Gastrocnemius medialis (tissue), 4 donors: ENCODE data around the gene TBC1D2.

Experiments
- CTCF ChIP-seq, 5 experiments: fragments of 450-650 bp in 3 of 5; fragments of 200-600 bp in 2 of 5; sonication (generic) in 2 of 5; IDR thresholded peaks in 4 of 5; conservative IDR thresholded peaks in 1 of 5; 1 replicate in 4 of 5; 2 replicates in 1 of 5; pipeline ENCODE4 v1.5.1; 2016 to 2019; ENCODE audit warnings: antibody characterized with exemption in 5 of 5, mild to moderate bottlenecking in 3 of 5, moderate library complexity in 3 of 5
- POLR2A ChIP-seq, 2 donors: fragments of 450-650 bp; IDR thresholded peaks; one replicate each; pipeline ENCODE4 v1.6.1; 2017; ENCODE audit warnings: antibody characterized with exemption in 2 of 2, mild to moderate bottlenecking in 2 of 2, moderate library complexity in 2 of 2

GRCh38 chr9:98251551-98251950 lies 3.9 kb downstream of the TBC1D2 start:
- TF ChIP-seq CTCF (IDR thresholded peaks at IDR 0.05 in 4 of 5, conservative IDR thresholded peaks at IDR 0.05 in 1 of 5), result no peak
- TF ChIP-seq POLR2A (IDR thresholded peaks at IDR 0.05), result no peak
